SK-N-SH treated with all-trans-retinoic acid at 6 μM for 48 hours (cell line): ENCODE measurements around the gene PRKAR1B.

Experiments
- ATAC-seq: fragments of 200-7000 bp; cut with Tn5 transposase; 3 replicates; pipeline ENCODE4 v1.9.1; 2020; ENCODE audit warnings: mild to moderate bottlenecking, moderate library complexity
- ARNTL ChIP-seq: fragments of 450-650 bp; formaldehyde crosslinking; IDR thresholded peaks from 2 replicates; pipeline ENCODE4 v1.5.0; 2020; ENCODE audit warnings: low read depth, mild to moderate bottlenecking, moderate library complexity, borderline replicate concordance
- BACH2 ChIP-seq: fragments of 250-450 bp; sonication (Bioruptor Pico); IDR thresholded peaks from 2 replicates; pipeline ENCODE4 v1.9.0; 2021; ENCODE audit warnings: mild to moderate bottlenecking, borderline replicate concordance
- CREB5 ChIP-seq: fragments of 250-450 bp; sonication (Bioruptor Pico); IDR thresholded peaks from 2 replicates; pipeline ENCODE4 v1.5.1; 2020; ENCODE audit warnings: low read depth, mild to moderate bottlenecking, moderate library complexity
- CSDC2 ChIP-seq: fragments of 250-450 bp; sonication (Bioruptor Pico); IDR thresholded peaks from 2 replicates; pipeline ENCODE4 v1.5.0; 2020; ENCODE audit warnings: mild to moderate bottlenecking, moderate library complexity
- ESRRG ChIP-seq: fragments of 250-450 bp; sonication (Bioruptor Pico); IDR thresholded peaks from 2 replicates; pipeline ENCODE4 v1.6.1; 2021; ENCODE audit warnings: mild to moderate bottlenecking
- OSR1 ChIP-seq: fragments of 250-450 bp; sonication (Bioruptor Pico); IDR thresholded peaks from 2 replicates; pipeline ENCODE4 v1.8.0; 2022; ENCODE audit warnings: moderate library complexity, mild to moderate bottlenecking, inconsistent platforms
- PATZ1 ChIP-seq: fragments of 250-450 bp; sonication (Bioruptor Pico); IDR thresholded peaks from 2 replicates; pipeline ENCODE4 v1.8.0; 2020; ENCODE audit warnings: mild to moderate bottlenecking, moderate library complexity, borderline replicate concordance
- POU6F1 ChIP-seq: fragments of 250-450 bp; sonication (Bioruptor Pico); IDR thresholded peaks from 2 replicates; pipeline ENCODE4 v1.8.0; 2021; ENCODE audit warnings: low read depth, mild to moderate bottlenecking, moderate library complexity, borderline replicate concordance
- PPARA ChIP-seq: fragments of 250-450 bp; sonication (Bioruptor Pico); IDR thresholded peaks from 2 replicates; pipeline ENCODE4 v1.5.0; 2020; ENCODE audit warnings: mild to moderate bottlenecking, borderline replicate concordance
- RARB ChIP-seq: fragments of 250-450 bp; sonication (Bioruptor Pico); IDR thresholded peaks from 2 replicates; pipeline ENCODE4 v1.8.0; 2021; ENCODE audit warnings: mild to moderate bottlenecking, moderate library complexity
- TCF4 ChIP-seq: fragments of 250-450 bp; sonication (Bioruptor Pico); IDR thresholded peaks from 2 replicates; pipeline ENCODE4 v1.8.0; 2021; ENCODE audit warnings: mild to moderate bottlenecking, moderate library complexity, borderline replicate concordance
- TOX ChIP-seq: fragments of 250-450 bp; sonication (Bioruptor Pico); IDR thresholded peaks from 2 replicates; pipeline ENCODE4 v1.8.0; 2021; ENCODE audit warnings: mild to moderate bottlenecking, moderate library complexity, borderline replicate concordance
- TSHZ2 ChIP-seq: fragments of 250-450 bp; sonication (Bioruptor Pico); IDR thresholded peaks from 2 replicates; pipeline ENCODE4 v1.5.0; 2020; ENCODE audit warnings: mild to moderate bottlenecking, moderate library complexity
- ZC3H10 ChIP-seq: fragments of 250-450 bp; sonication (Bioruptor Pico); IDR thresholded peaks from 2 replicates; pipeline ENCODE4 v1.5.1; 2021; ENCODE audit warnings: mild to moderate bottlenecking, moderate library complexity
- ZFP30 ChIP-seq: fragments of 450-650 bp; formaldehyde crosslinking; IDR thresholded peaks from 2 replicates; pipeline ENCODE4 v1.5.0; 2022; ENCODE audit warnings: mild to moderate bottlenecking, moderate library complexity
- ZNF70 ChIP-seq: fragments of 450-650 bp; formaldehyde crosslinking; IDR thresholded peaks from 2 replicates; pipeline ENCODE4 v1.5.0; 2020; ENCODE audit warnings: mild to moderate bottlenecking, moderate library complexity
- ZNF8 ChIP-seq: fragments of 450-650 bp; formaldehyde crosslinking; IDR thresholded peaks from 2 replicates; pipeline ENCODE4 v1.5.0; 2020; ENCODE audit warnings: mild to moderate bottlenecking, moderate library complexity

The PRKAR1B gene

GRCh38 chr7:601595-602340 lies 125.3 kb downstream of the PRKAR1B start:
- ATAC-seq, result no peak
- TF ChIP-seq CREB5 (CRISPR knock-in tag), result no peak
- no peak for TF ChIP-seq RARB (CRISPR knock-in tag)
- no peak for TF ChIP-seq PPARA (CRISPR knock-in tag)
- TF ChIP-seq ZFP30 (CRISPR knock-in tag), result no peak
- TF ChIP-seq POU6F1 (CRISPR knock-in tag), result no peak
- TF ChIP-seq OSR1 (CRISPR knock-in tag), result no peak
- no peak for TF ChIP-seq CSDC2 (CRISPR knock-in tag)
- TF ChIP-seq BACH2, result no peak
- no peak for TF ChIP-seq ESRRG (CRISPR knock-in tag)
- TF ChIP-seq TOX, result no peak
- TF ChIP-seq TSHZ2 (CRISPR knock-in tag), result no peak
- TF ChIP-seq PATZ1 (CRISPR knock-in tag), result no peak
- no peak for TF ChIP-seq ZC3H10

GRCh38 chr7:601036-601594 lies 126.0 kb downstream of the PRKAR1B start:
- ATAC-seq, result no peak
- TF ChIP-seq BACH2 (no peak), ESRRG (CRISPR knock-in tag) (no peak), ZFP30 (CRISPR knock-in tag) (no peak), TCF4 (CRISPR knock-in tag) (no peak), ZC3H10 (no peak), PATZ1 (CRISPR knock-in tag) (no peak), ZNF70 (no peak), ARNTL (CRISPR knock-in tag) (no peak), ZNF8 (CRISPR knock-in tag) (no peak), CREB5 (CRISPR knock-in tag) (no peak)
